ENCODE data around the gene SHISA7. TPM values are rescaled to one million over a fixed set of nuclear protein-coding genes. Genes with fewer than 3 reads are reported as not detected.

The SHISA7 gene
- total RNA-seq, 4 donors from 2014 or later, result not detected

DNA sequence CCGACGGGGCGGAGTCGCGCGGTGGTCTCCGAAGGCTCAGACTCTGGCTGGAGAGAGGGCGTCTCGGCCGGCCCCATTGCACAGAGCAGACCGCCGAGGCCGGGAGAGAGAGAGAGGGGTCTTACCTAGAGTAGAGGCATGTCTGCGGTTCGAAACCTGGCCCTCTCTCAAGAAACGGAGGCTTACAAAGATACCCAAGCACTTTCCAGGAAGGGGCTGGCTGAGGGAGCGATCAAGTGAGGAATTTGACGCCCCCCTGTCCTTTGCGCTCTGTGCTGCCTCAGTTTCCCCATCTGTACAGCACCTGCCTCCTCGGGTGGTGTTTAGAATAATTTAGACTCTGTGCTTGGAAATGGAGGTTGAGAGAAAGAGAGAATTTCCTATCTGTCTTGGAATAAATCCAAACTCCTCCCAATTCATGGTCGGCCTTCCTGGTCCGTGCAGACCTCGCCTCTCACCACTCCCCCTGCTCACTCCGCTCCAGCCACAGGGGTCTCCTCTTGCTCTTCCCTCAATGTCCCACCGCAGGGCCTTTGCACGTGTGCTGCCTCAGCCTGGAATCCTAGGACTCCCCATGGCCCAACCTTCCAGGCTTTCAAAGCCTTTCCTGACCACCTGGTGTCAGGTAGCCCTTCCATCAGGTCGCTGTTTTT is 19.0 kb upstream of the SHISA7 start:
- DNase-seq, result no peak
- Histone ChIP-seq H3K9me3 (no peaks in the 10 kb centered on the region), H3K4me3 (peak overlapping the region; percentile 52 to 90 (median 82)), H3K4me1 (peaks cover 0 to 18% (median 2%) of the 10 kb centered on the region in 4 donors), H3K27me3 (no peaks in the 10 kb centered on the region), H3K36me3 (no peaks in the 10 kb centered on the region), H3K27ac (peak overlapping the region; percentile 70 to 85 (median 83))
- TF ChIP-seq POLR2A (IDR thresholded peaks at IDR 0.05), result peak; percentile 32 to 54
- TF ChIP-seq, protein P1, sequence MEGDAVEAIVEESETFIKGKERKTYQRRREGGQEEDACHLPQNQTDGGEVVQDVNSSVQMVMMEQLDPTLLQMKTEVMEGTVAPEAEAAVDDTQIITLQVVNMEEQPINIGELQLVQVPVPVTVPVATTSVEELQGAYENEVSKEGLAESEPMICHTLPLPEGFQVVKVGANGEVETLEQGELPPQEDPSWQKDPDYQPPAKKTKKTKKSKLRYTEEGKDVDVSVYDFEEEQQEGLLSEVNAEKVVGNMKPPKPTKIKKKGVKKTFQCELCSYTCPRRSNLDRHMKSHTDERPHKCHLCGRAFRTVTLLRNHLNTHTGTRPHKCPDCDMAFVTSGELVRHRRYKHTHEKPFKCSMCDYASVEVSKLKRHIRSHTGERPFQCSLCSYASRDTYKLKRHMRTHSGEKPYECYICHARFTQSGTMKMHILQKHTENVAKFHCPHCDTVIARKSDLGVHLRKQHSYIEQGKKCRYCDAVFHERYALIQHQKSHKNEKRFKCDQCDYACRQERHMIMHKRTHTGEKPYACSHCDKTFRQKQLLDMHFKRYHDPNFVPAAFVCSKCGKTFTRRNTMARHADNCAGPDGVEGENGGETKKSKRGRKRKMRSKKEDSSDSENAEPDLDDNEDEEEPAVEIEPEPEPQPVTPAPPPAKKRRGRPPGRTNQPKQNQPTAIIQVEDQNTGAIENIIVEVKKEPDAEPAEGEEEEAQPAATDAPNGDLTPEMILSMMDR (IDR thresholded peaks at IDR 0.05), result no peak

DNA sequence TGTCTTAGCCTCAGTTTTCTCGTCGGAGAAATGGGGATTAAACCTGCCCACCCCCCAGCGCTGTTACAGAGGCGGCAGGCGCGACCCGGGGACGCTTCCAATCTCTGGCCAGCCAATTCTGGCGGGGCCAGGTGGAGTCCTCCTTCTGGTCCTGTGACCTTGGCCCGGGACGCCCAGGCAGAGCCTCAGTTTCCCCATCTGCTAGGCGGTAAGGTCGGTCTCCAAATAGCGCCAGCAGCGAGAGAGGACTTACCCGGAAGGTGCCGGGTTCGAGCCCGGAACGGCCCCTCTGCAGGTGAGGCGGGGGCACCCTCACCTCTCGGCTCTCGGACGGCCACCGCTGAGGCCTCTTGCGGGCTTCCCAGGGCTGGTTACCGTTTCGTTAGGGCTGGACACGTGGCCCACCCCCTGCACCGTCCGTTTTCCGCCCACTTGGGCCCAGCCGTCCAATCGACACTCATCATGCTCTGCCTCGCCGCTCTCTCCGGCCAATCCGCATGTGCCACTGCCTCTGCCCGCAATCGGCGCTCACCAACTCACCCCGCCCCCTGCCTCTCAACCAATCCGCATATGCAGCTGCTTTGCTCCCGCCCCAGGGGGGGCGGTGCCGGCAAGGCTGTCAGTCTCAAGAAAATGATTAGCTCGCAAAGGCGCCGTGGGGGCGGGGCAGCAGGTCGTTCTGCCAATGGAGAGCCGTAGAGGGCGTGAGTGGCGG is 18.3 kb upstream of the SHISA7 start, which contains the start of gene ISOC2:
Gene ISOC2 (minus strand): TSS at position 384 of the 715 bp plus-strand sequence. CDS start 5,156 bp downstream, outside the sequence.
- H3K4me3 ChIP-seq, result peak within 1 kb of the TSS; percentile 52 to 90 (median 82)
- H3K4me1 ChIP-seq, result peaks cover 0 to 18% (median 2%) of the 10 kb centered on the region in 4 donors
- H3K27me3 ChIP-seq, result no peaks in the 10 kb centered on the region
- peaks cover 0 to 2% (median 0%) of the 10 kb centered on the region in 3 donors for H3K36me3 ChIP-seq
- peak; percentile 36 to 58 for TF ChIP-seq POLR2A (IDR thresholded peaks at IDR 0.05)
- TF ChIP-seq, protein P1 (IDR thresholded peaks at IDR 0.05), result no peak
- DNase-seq, result peak; percentile 100
- peak within 1 kb of the TSS; percentile 72 to 94 (median 89) for H3K27ac ChIP-seq
- H3K9me3 ChIP-seq, result no peaks in the 10 kb centered on the region

DNA sequence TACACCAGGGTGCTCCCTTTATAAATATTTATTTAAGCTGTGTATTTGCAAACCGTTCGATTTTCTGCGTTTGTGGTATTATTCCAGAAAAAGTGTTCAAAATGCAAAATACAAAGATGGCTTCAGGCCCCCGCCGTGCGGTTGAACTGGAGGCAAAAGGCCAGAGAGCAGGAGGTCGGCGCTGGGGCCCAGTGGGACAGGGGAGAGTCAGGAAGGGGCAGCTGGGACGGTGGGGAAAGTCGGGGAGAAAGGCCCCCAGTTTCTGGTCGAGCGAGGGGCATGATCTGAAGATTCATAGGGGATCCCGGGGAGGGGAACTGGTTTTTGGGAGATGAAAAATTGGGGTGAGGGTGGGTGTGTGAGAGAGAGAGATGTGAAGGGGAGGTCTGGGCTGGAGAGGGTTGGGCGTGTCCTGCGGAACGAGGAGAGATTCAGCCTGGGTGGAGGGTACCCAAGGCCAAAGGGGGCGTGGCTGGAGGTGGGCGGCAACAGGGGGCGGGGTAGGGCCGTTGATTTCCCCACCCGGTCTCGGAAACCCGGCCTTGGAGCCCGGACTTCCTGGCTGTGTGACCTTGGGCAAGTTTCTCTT is 17.7 kb upstream of the SHISA7 start:
- peaks cover 0 to 18% (median 2%) of the 10 kb centered on the region in 4 donors for H3K4me1 ChIP-seq
- no peaks in the 10 kb centered on the region for H3K9me3 ChIP-seq
- TF ChIP-seq, protein P1 (IDR thresholded peaks at IDR 0.05), result no peak
- TF ChIP-seq POLR2A (IDR thresholded peaks at IDR 0.05), result no peak
- peak; percentile 55 to 83 (median 82) for DNase-seq
- peak overlapping the region; percentile 72 to 94 (median 89) for H3K27ac ChIP-seq
- H3K36me3 ChIP-seq, result peaks cover 0 to 9% (median 0%) of the 10 kb centered on the region in 3 donors
- H3K4me3 ChIP-seq, result peak overlapping the region; percentile 52 to 90 (median 82)
- no peaks in the 10 kb centered on the region for H3K27me3 ChIP-seq

DNA sequence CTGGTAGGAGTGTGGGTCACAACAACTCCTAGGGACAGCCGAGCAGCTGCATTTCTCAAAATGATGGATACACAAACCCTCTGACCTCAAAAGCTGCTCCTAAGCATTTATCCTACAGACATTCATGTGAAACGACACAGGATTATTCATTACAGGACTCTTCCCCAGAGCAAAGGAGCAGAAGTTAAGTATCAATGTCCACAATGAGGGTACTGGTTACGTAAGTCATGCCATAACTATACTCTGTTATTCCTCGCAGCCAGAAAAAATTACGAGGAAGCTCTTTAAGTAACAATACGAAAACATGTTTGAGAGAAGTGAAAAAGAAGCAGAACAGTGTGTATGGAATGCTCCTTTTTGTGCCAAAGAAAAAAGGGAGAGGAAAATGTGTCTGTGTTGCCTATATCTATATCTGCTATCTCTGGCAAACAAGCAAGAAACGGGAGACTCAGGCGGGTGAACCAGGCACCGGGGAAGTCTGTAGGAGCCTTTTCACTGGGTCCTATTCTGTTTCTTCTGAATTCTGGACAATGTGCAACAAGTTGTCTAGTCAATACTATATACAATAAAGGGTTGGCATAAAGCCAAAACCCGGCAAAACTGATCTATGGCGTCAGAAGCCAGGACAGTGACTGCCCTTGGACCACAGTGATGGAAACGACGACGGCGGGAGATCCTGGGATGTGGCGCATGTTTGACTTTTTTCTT is 17.0 kb upstream of the SHISA7 start:
- Histone ChIP-seq H3K9me3 (no peaks in the 10 kb centered on the region), H3K36me3 (peaks cover 0 to 16% (median 0%) of the 10 kb centered on the region in 3 donors), H3K4me3 (peak overlapping the region in 2 of 4 donors; percentile 79 to 90), H3K27ac (peak overlapping the region; percentile 72 to 94 (median 89)), H3K4me1 (peaks cover 0 to 18% (median 2%) of the 10 kb centered on the region in 4 donors), H3K27me3 (no peaks in the 10 kb centered on the region)
- DNase-seq, result no peak
- TF ChIP-seq, protein P1 (IDR thresholded peaks at IDR 0.05), result no peak
- no peak for TF ChIP-seq POLR2A (IDR thresholded peaks at IDR 0.05)

DNA sequence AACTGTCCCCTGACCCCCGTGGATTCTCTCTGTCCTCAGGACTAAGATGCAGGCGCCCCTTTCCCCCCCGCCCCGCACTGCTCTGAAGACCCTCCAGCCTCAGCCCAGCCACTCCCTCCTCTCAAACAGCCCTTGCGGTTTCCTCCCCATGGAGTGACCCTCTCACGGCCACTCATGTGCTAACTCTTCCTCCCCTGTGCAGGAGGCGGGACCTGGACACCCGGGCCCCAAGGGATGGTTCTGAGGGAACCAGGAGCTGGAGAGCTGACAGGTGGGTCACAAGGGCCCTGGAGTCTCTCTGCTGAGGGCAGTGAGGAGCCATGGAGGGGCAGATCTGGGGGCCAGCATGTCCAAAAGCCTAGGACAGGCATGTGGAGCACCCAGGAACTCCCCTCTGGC is 16.4 kb upstream of the SHISA7 start:
- Histone ChIP-seq H3K9me3 (no peaks in the 10 kb centered on the region), H3K27ac (peak overlapping the region in 3 of 4 donors; percentile 5 to 94 (median 93)), H3K4me3 (no peak overlapping the region), H3K4me1 (peaks cover 0 to 18% (median 2%) of the 10 kb centered on the region in 4 donors), H3K36me3 (peaks cover 0 to 17% (median 0%) of the 10 kb centered on the region in 3 donors), H3K27me3 (no peaks in the 10 kb centered on the region)
- TF ChIP-seq POLR2A (IDR thresholded peaks at IDR 0.05), result no peak
- TF ChIP-seq, protein P1 (IDR thresholded peaks at IDR 0.05), result no peak
- no peak for DNase-seq
